HK-2 (cell line): ENCODE results near the gene RAB11FIP4.
A peak's percentile ranks its signal among the peaks of the same experiment; 100 is the strongest.

ENCODE experiments used
- DNase-seq: peaks from one replicate; pipeline ENCODE4 v3.0.0-alpha.2; 2018; ENCODE audit not compliant: unreplicated experiment

Gene RAB11FIP4

GRCh38 chr17:31499771-31500554, 108.5 kb downstream of the RAB11FIP4 start:
- peak; percentile 67 for DNase-seq

GRCh38 chr17:31506517-31506916, 115.0 kb downstream of the RAB11FIP4 start:
- DNase-seq: no peak

GRCh38 chr17:31508288-31509094, 117.0 kb downstream of the RAB11FIP4 start:
- no peak for DNase-seq

GRCh38 chr17:31509095-31509804, 117.8 kb downstream of the RAB11FIP4 start:
- no peak for DNase-seq

- no peak for DNase-seq
Measured at GRCh38 chr17:31509805-31510177, 118.3 kb downstream of the RAB11FIP4 start.

GRCh38 chr17:31510308-31511194, 119.1 kb downstream of the RAB11FIP4 start:
- no peak for DNase-seq

GRCh38 chr17:31511195-31511578, 119.7 kb downstream of the RAB11FIP4 start:
- DNase-seq: no peak

GRCh38 chr17:31511580-31511979, 120.1 kb downstream of the RAB11FIP4 start:
- DNase-seq: no peak

- DNase-seq: no peak
Measured at GRCh38 chr17:31512104-31512740, 120.7 kb downstream of the RAB11FIP4 start.

- DNase-seq: no peak
Measured at GRCh38 chr17:31512796-31513195, 121.3 kb downstream of the RAB11FIP4 start.

GRCh38 chr17:31513731-31514427, 122.4 kb downstream of the RAB11FIP4 start:
- DNase-seq: no peak

GRCh38 chr17:31515267-31515666, 123.8 kb downstream of the RAB11FIP4 start:
- no peak for DNase-seq

GRCh38 chr17:31517524-31517923, 126.0 kb downstream of the RAB11FIP4 start:
- DNase-seq: peak; percentile 43

- no peak for DNase-seq
Measured at GRCh38 chr17:31518478-31518877, 127.0 kb downstream of the RAB11FIP4 start.

GRCh38 chr17:31521632-31522283, 130.3 kb downstream of the RAB11FIP4 start:
- DNase-seq: no peak

GRCh38 chr17:31522284-31522931, 130.9 kb downstream of the RAB11FIP4 start:
- no peak for DNase-seq

- DNase-seq: no peak
Measured at GRCh38 chr17:31522987-31523495, 131.6 kb downstream of the RAB11FIP4 start.

- no peak for DNase-seq
Measured at GRCh38 chr17:31523862-31524730, 132.6 kb downstream of the RAB11FIP4 start.
